HepG2 (cell line): ENCODE results near the gene IER5L. TPM values are rescaled to one million over a fixed set of nuclear protein-coding genes. Genes with fewer than 3 reads are reported as not detected.
A peak's percentile ranks its signal among the peaks of the same experiment; 100 is the strongest.

Experiments used
- BCLAF1 ChIP-seq: fragments of 450-650 bp; IDR thresholded peaks from 2 replicates; pipeline ENCODE4 v1.6.1; 2017; ENCODE audit warnings: mild to moderate bottlenecking
- HMGA1 ChIP-seq: sonication (generic); formaldehyde crosslinking; conservative IDR thresholded peaks from 2 replicates; pipeline ENCODE4 v1.4.0; 2020; ENCODE audit warnings: missing genetic modification reagents
- HNF1A ChIP-seq, 2 experiments: sonication (generic) in 1 of 2; formaldehyde crosslinking in 1 of 2; IDR thresholded peaks; 2 replicates each; pipeline versions ENCODE4 v1.4.0 to v1.6.1; 2016 to 2020; ENCODE audit warnings: borderline replicate concordance in 1 of 2, low read depth in 1 of 2, mild to moderate bottlenecking in 1 of 2, missing genetic modification reagents in 1 of 2
- KLF11 ChIP-seq: IDR thresholded peaks from 2 replicates; pipeline ENCODE4 v1.6.1; 2016; ENCODE audit warnings: missing compliant biosample characterization
- NFE2 ChIP-seq: sonication (generic); formaldehyde crosslinking; IDR thresholded peaks from 2 replicates; pipeline ENCODE4 v1.4.0; 2020; ENCODE audit warnings: missing genetic modification reagents
- NFE2L2 ChIP-seq: fragments of 150-350 bp; IDR thresholded peaks from 2 replicates; pipeline ENCODE4 v1.6.1; 2014; ENCODE audit warnings: low read length
- SMAD9 ChIP-seq: sonication (generic); formaldehyde crosslinking; IDR thresholded peaks from 2 replicates; pipeline ENCODE4 v1.5.1; 2020; ENCODE audit warnings: mild to moderate bottlenecking, missing genetic modification reagents
- USF2 ChIP-seq, 2 experiments: sonication (generic) in 1 of 2; formaldehyde crosslinking in 1 of 2; IDR thresholded peaks; 2 replicates each; pipeline versions ENCODE4 v1.5.1 to v1.6.1; 2011 to 2020; ENCODE audit warnings: borderline replicate concordance in 1 of 2, low read depth in 1 of 2, low read length in 1 of 2, mild to moderate bottlenecking in 1 of 2, missing genetic modification reagents in 1 of 2, moderate library complexity in 1 of 2
- YEATS4 ChIP-seq: sonication (generic); formaldehyde crosslinking; IDR thresholded peaks from 2 replicates; pipeline ENCODE4 v1.4.0; 2020; ENCODE audit warnings: missing genetic modification reagents, borderline replicate concordance
- ZFP36 ChIP-seq: fragments of 150-350 bp; IDR thresholded peaks from 2 replicates; pipeline ENCODE4 v1.6.1; 2018; ENCODE audit warnings: borderline replicate concordance, low read length, low read depth; ENCODE audit not compliant: partially characterized antibody
- ZFP36L1 ChIP-seq: sonication (generic); formaldehyde crosslinking; IDR thresholded peaks from 2 replicates; pipeline ENCODE4 v1.8.0; 2022; ENCODE audit warnings: mild to moderate bottlenecking, missing genetic modification reagents, moderate library complexity
- ZNF274 ChIP-seq: sonication (generic); formaldehyde crosslinking; IDR thresholded peaks from 2 replicates; pipeline ENCODE4 v1.5.1; 2020; ENCODE audit warnings: mild to moderate bottlenecking, missing genetic modification reagents
- ZNF33A ChIP-seq: sonication (generic); formaldehyde crosslinking; IDR thresholded peaks from 2 replicates; pipeline ENCODE4 v1.5.1; 2020; ENCODE audit warnings: missing genetic modification reagents, mild to moderate bottlenecking, moderate library complexity, borderline replicate concordance
- ZNF484 ChIP-seq: sonication (generic); formaldehyde crosslinking; IDR thresholded peaks from 2 replicates; pipeline ENCODE4 v1.5.1; 2020; ENCODE audit warnings: mild to moderate bottlenecking, low read depth, missing genetic modification reagents, borderline replicate concordance
- ZNF510 ChIP-seq: sonication (generic); formaldehyde crosslinking; IDR thresholded peaks from 2 replicates; pipeline ENCODE4 v1.4.0; 2020; ENCODE audit warnings: low read depth, mild to moderate bottlenecking, missing genetic modification reagents
- ZNF563 ChIP-seq: sonication (generic); formaldehyde crosslinking; IDR thresholded peaks from 2 replicates; pipeline ENCODE4 v1.8.0; 2022; ENCODE audit warnings: mild to moderate bottlenecking, moderate library complexity, missing genetic modification reagents
- ZNF564 ChIP-seq: sonication (generic); formaldehyde crosslinking; IDR thresholded peaks from 2 replicates; pipeline ENCODE4 v1.8.1; 2023; ENCODE audit warnings: mild to moderate bottlenecking, missing genetic modification reagents
- ZNF780A ChIP-seq: sonication (generic); formaldehyde crosslinking; IDR thresholded peaks from 2 replicates; pipeline ENCODE4 v1.8.0; 2022; ENCODE audit warnings: mild to moderate bottlenecking, missing genetic modification reagents, moderate library complexity
- ZSCAN22 ChIP-seq: sonication (generic); formaldehyde crosslinking; IDR thresholded peaks from 2 replicates; pipeline ENCODE4 v1.4.0; 2020; ENCODE audit warnings: mild to moderate bottlenecking, missing genetic modification reagents
- polyA plus RNA-seq, 8 experiments: library from polyadenylated mRNA; depleted of rRNA in 3 of 8; stranded (reverse) in 7 of 8; unstranded in 1 of 8; fragments of >200 nt; fragmentation: Illumina TruSeq in 4 of 8; extraction: Trizol in 4 of 8; gene quantifications; 2 replicates each; pipeline versions ENCODE4 v1.2.1 to v1.2.3, GENCODE V29; 2011 to 2016; ENCODE audit warnings: low read depth in 4 of 8, missing spikeins in 1 of 8, mixed read lengths in 1 of 8; ENCODE audit not compliant: insufficient read depth in 1 of 8
- total RNA-seq, 5 experiments: library from RNA; depleted of rRNA; stranded (reverse); fragments of >200 nt; fragmentation: Illumina TruSeq; extraction: Trizol; gene quantifications; 2 replicates each; pipeline ENCODE4 v1.2.3, GENCODE V29; 2016; ENCODE audit warnings: low read depth in 1 of 5

Gene IER5L
- total and polyA plus RNA-seq, 2 of the 13 experiments (the other 11 are each of a cell fraction or from before 2014, with no cell fraction given): 1.8 to 3.3 TPM

GRCh38 chr9:129139233-129139992 is 38.6 kb downstream of the IER5L start (continued):
- TF ChIP-seq HNF1A (IDR thresholded peaks at IDR 0.05; ENCODE audit: low read depth) (no peak), HNF1A (CRISPR knock-in tag; IDR thresholded peaks at IDR 0.05; ENCODE audit: borderline replicate concordance) (no peak), USF2 (IDR thresholded peaks at IDR 0.05; ENCODE audit: low read depth, low read length) (no peak), USF2 (CRISPR knock-in tag; IDR thresholded peaks at IDR 0.05; ENCODE audit: borderline replicate concordance) (no peak), SMAD9 (CRISPR knock-in tag) (0 out of 2 replicates have a peak, but pooled peaks have one; percentile 23), ZFP36L1 (no peak), YEATS4 (0 out of 2 replicates have a peak, but pooled peaks have one; percentile 27), ZSCAN22 (CRISPR knock-in tag) (no peak), KLF11 (CRISPR knock-in tag) (no peak; the same call in 1 of the 2 replicates), ZNF510 (CRISPR knock-in tag) (no peak), ZNF33A (CRISPR knock-in tag) (no peak), ZNF484 (no peak), BCLAF1 (no peak), NFE2 (CRISPR knock-in tag) (no peak), ZNF564 (CRISPR knock-in tag) (no peak), HMGA1 (no peak), ZNF780A (CRISPR knock-in tag) (no peak), NFE2L2 (no peak), ZFP36 (no peak), ZNF274 (0 out of 2 replicates have a peak, but pooled peaks have one; percentile 42), ZNF563 (peak; percentile 49; the same call in 1 of the 2 replicates)
